Stimulated activated CD8-positive, alpha-beta memory T cell treated with anti-CD3 and anti-CD28 coated beads, Interleukin-7, amount 100 ng/mL, for 24 hours (primary cell): ENCODE data around the gene DEDD2.
A peak's percentile ranks its signal among the peaks of the same experiment; 100 is the strongest.

Experiments used
- DNase-seq: peaks from one replicate; pipeline ENCODE4 v3.0.0-alpha.2; 2020; ENCODE audit warnings: low read depth

DEDD2 gene

GRCh38 chr19:42248270-42249148 lies 31.0 kb upstream of the DEDD2 start:
- DNase-seq = no peak

GRCh38 chr19:42247640-42248199 lies 30.2 kb upstream of the DEDD2 start:
- DNase-seq = no peak

DNA sequence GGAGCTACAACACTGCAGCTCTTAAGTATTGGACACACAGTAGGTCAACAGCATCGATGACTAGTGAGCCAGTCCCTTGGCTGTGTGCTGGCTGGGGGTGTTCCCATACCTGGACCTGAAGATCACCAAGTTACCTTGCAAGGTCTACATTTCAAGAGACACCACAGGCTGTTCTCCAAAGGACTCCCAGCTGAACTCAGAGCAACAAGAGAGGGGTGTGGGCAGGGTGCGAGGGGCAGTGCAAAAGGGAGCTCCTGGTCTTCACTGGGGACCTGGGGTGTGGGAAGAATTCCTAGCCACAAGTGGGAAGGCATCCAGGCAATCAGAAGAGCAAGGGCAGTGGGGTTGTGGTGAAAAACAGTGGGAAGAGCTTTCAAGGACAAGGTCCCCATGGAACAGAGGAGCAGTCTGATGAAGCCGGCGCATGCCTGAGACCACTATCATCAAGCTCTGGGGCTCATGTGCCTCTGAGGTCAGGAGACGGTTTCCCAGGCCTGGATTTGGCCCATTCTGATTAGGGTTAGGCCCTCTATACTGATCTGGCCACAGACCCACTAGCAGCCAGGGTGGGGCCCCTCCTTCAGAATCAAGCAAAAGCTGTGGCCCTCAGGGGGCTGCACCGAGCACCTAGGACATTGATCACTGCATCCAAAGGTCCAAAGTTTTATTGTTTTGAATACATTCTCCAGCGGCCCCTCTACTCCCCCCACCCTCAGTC lies 29.6 kb upstream of the DEDD2 start:
- DNase-seq = no peak

GRCh38 chr19:42246143-42246921 lies 28.9 kb upstream of the DEDD2 start:
- no peak for DNase-seq

DNA sequence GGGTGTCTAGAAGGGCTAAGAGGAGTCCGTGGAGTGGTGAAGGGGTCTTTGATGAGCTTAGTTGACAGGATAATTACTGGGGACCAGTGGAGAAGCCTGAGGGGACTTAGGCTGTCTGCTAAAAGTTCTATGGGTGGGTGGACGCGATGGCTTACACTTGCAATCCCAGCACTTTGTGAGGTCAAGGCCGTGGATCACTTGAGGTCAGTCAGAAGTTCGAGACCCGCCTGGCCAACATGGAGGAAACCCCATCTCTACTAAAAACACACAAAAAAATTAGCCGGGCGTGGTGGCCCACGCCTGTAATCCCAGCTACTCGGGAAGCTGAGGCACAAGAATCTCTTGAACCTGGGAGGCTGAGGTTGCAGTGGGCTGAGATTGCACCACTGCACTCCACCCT lies 27.8 kb upstream of the DEDD2 start:
- no peak for DNase-seq

GRCh38 chr19:42244347-42245220 lies 27.1 kb upstream of the DEDD2 start:
- DNase-seq = peak; percentile 79

GRCh38 chr19:42242512-42243409 lies 25.3 kb upstream of the DEDD2 start, which contains the start of gene GSK3A:
Gene GSK3A (minus strand): TSS chr19:42242602. CDS start chr19:42242465, 137 bp downstream.
- peak; percentile 83 for DNase-seq

DNA sequence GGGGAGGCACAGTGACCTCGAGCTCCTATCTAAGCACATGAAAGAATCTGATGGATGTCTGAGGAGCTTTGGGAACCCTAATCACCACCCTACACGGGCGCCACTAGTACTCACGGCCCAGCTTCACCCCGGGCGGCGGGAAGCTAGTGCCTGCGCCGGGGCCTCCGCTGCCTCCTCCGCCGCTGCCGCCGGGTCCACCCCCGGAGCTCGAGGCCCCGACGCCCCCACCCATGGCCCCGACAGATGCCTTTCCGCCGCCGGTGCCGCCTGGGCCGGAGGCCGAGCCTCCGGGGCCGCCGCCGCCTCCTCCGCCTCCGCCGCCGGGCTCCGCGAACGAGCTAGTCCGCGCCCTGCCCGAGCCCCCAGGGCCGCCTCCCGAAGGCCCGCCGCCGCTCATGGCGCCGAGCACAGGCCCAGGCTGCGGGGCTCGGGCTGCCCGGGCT lies 24.6 kb upstream of the DEDD2 start:
- DNase-seq = no peak

GRCh38 chr19:42241279-42241678 lies 23.8 kb upstream of the DEDD2 start:
- DNase-seq = no peak

GRCh38 chr19:42239544-42240220 lies 22.2 kb upstream of the DEDD2 start:
- DNase-seq = no peak

GRCh38 chr19:42235181-42235580 lies 17.7 kb upstream of the DEDD2 start:
- no peak for DNase-seq

DNA sequence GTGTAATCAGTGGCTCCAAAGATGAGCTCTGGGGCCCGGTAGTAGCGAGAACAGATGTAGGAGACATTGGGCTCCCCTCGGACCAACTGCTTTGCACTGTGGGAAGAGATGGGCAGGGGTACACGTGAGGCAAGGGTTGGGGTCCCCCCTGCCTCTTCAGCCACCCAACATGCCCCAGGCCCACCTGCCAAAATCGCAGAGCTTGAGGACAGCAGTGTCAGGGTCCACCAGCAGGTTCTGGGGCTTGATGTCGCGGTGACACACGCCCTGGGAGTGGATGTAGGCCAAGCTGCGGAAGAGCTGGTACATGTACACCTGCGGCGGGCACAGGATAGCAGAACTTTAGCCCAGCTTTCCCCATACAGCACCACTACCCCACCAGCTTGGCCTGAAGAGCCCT lies 16.9 kb upstream of the DEDD2 start:
- DNase-seq = no peak

- no peak for DNase-seq
These were observed 16.3 kb upstream of the DEDD2 start for GRCh38 chr19:42233678-42234292.

GRCh38 chr19:42233106-42233505 lies 15.6 kb upstream of the DEDD2 start:
- DNase-seq = no peak

- DNase-seq = no peak
These were observed 15.0 kb upstream of the DEDD2 start for GRCh38 chr19:42232435-42232834.

DNA sequence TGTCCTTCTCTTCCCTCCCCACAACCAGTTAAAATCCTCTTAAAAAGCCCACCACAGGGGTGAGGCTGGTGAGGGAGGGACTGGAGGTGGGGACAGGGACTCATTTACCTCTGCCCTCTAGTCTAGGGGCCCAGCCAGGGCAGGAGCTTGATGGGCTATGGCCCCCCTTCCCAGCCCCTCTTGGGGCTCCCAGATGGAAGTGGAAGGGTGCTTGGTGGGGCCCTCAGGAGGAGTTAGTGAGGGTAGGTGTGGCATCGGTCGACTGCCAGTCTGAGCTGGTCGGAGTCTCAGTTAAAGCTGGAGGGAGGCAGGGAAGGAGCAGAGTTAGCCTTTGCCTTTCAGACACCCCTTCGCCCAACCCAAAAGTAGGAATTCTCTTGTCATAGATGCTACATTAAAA lies 13.1 kb upstream of the DEDD2 start:
- DNase-seq = no peak

GRCh38 chr19:42229855-42230351 lies 12.4 kb upstream of the DEDD2 start:
- no peak for DNase-seq

DNA sequence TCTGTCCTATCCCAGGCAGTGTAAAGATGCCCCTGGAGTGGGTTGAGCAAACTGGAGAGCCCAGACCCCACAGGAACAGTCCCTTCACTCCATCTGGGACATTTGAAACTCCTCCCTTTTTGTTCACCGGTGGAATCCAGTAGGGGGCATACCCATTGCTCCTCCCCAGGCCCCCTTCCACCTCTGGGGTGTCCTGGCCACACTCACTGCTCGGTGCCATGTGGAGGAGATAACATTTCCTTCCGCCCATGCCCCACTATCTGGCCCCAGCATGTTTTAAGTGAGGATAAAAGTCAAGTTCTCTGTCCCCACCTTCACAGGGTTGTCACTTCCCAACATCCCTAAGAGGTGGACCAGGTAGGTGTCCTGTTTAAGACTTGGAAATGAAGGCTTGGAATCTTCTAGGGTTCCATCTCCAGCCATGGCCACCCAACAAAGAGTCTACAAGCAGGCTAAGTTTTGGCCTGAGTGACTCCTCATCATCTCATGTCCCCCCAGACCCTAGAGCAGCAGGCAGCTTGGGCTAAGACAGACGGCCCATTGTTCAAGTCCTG lies 11.9 kb upstream of the DEDD2 start:
- DNase-seq = no peak
